ENCODE results near the gene TIPRL.

The TIPRL gene

GRCh38 chr1:168187177-168187576 lies 8.4 kb downstream of the TIPRL start:
- Histone ChIP-seq H3K27me3 (ENCODE audit: insufficient read depth, low read depth, severe bottlenecking) (no peaks in the 10 kb centered on the region), H3K36me3 (no peaks in the 10 kb centered on the region), H3K27ac (no peak overlapping the region), H3K4me3 (ENCODE audit: low read depth, low read length) (no peak overlapping the region), H3K9me3 (ENCODE audit: severe bottlenecking) (no peaks in the 10 kb centered on the region)
- no peak for TF ChIP-seq CTCF (IDR thresholded peaks at IDR 0.05; ENCODE audit: low read depth, low read length)
- no peak for DNase-seq

- H3K36me3 ChIP-seq, result no peaks in the 10 kb centered on the region
- no peaks in the 10 kb centered on the region for H3K27me3 ChIP-seq (ENCODE audit: insufficient read depth, low read depth, severe bottlenecking)
- no peak overlapping the region for H3K4me3 ChIP-seq (ENCODE audit: low read depth, low read length)
- DNase-seq, result no peak
- H3K9me3 ChIP-seq (ENCODE audit: severe bottlenecking), result no peaks in the 10 kb centered on the region
- no peak for TF ChIP-seq CTCF (IDR thresholded peaks at IDR 0.05; ENCODE audit: low read depth, low read length)
- H3K27ac ChIP-seq, result no peak overlapping the region
Observed at GRCh38 chr1:168190403-168190802, 11.6 kb downstream of the TIPRL start.

GRCh38 chr1:168195199-168196135 lies 16.7 kb downstream of the TIPRL start:
- H3K36me3 ChIP-seq, result no peaks in the 10 kb centered on the region
- no peak overlapping the region for H3K27ac ChIP-seq
- no peak for DNase-seq
- no peak for TF ChIP-seq CTCF (IDR thresholded peaks at IDR 0.05; ENCODE audit: low read depth, low read length)
- no peak overlapping the region for H3K4me3 ChIP-seq (ENCODE audit: low read depth, low read length)
- H3K9me3 ChIP-seq (ENCODE audit: severe bottlenecking), result no peaks in the 10 kb centered on the region
- no peaks in the 10 kb centered on the region for H3K27me3 ChIP-seq (ENCODE audit: insufficient read depth, low read depth, severe bottlenecking)

- H3K27ac ChIP-seq, result no peak overlapping the region
- no peak for DNase-seq
- no peak for TF ChIP-seq CTCF (IDR thresholded peaks at IDR 0.05; ENCODE audit: low read depth, low read length)
- no peaks in the 10 kb centered on the region for H3K27me3 ChIP-seq (ENCODE audit: insufficient read depth, low read depth, severe bottlenecking)
- H3K4me3 ChIP-seq (ENCODE audit: low read depth, low read length), result no peak overlapping the region
- H3K9me3 ChIP-seq (ENCODE audit: severe bottlenecking), result no peaks in the 10 kb centered on the region
- no peaks in the 10 kb centered on the region for H3K36me3 ChIP-seq
Observed at GRCh38 chr1:168199056-168199455, 20.3 kb downstream of the TIPRL start.

- H3K27ac ChIP-seq, result no peak overlapping the region
Observed at GRCh38 chr1:168202941-168203654, 24.3 kb downstream of the TIPRL start.

More at GRCh38 chr1:168202941-168203654, 24.3 kb downstream of the TIPRL start:
- Histone ChIP-seq H3K36me3 (no peaks in the 10 kb centered on the region), H3K9me3 (ENCODE audit: severe bottlenecking) (no peaks in the 10 kb centered on the region), H3K4me3 (ENCODE audit: low read depth, low read length) (no peak overlapping the region), H3K27me3 (ENCODE audit: insufficient read depth, low read depth, severe bottlenecking) (no peaks in the 10 kb centered on the region)
- DNase-seq, result no peak
- no peak for TF ChIP-seq CTCF (IDR thresholded peaks at IDR 0.05; ENCODE audit: low read depth, low read length)
